Activated T-helper 1 cell treated with anti-CD3 and anti-CD28 coated beads, Interleukin-12 subunit alpha, Interleukin-12 subunit beta, Interleukin-2, Interleukin-4 antibody, amounts not matched to agents 30 ng/mL and 10 ng/mL and 1 ng/mL, durations not matched to agents 14 hours and 24 hours and 36 hours (primary cell): ENCODE data around the gene NLGN2. TPM values are rescaled to one million over a fixed set of nuclear protein-coding genes. Genes with fewer than 3 reads are reported as not detected.

Experiments
- DNase-seq: peaks from one replicate; pipeline ENCODE4 v3.0.0; 2021; ENCODE audit warnings: low spot score
- H3K27ac Mint-ChIP-seq: one replicate; pipeline ENCODE4 v1.8.0; 2021; ENCODE audit warnings: mild to moderate bottlenecking, mixed read lengths
- H3K27me3 Mint-ChIP-seq: one replicate; pipeline ENCODE4 v1.8.0; 2022; ENCODE audit warnings: mild to moderate bottlenecking, moderate library complexity, mixed read lengths; ENCODE audit not compliant: insufficient read depth
- H3K36me3 Mint-ChIP-seq: one replicate; pipeline ENCODE4 v1.8.0; 2021; ENCODE audit warnings: low read depth, mixed read lengths
- H3K4me1 Mint-ChIP-seq: one replicate; pipeline ENCODE4 v1.8.0; 2021; ENCODE audit warnings: low read depth, mixed read lengths
- H3K4me3 Mint-ChIP-seq: one replicate; pipeline ENCODE4 v1.8.0; 2021; ENCODE audit warnings: mild to moderate bottlenecking, moderate library complexity, mixed read lengths
- H3K9me3 Mint-ChIP-seq: one replicate; pipeline ENCODE4 v1.8.0; 2021; ENCODE audit warnings: mixed read lengths
- intact Hi-C: fragments of 100-400 bp; cut with micrococcal nuclease; formaldehyde crosslinking; loops from one replicate; pipeline ENCODE4 v1.15.1; 2024
- total RNA-seq: library from RNA; stranded (reverse); gene quantifications from 2 replicates; pipeline ENCODE4 v1.2.3, GENCODE V29; 2022

NLGN2 gene
- total RNA-seq, 1 donor from 2014 or later, result 2.7 TPM

GRCh38 chr17:7448461-7448860, 40.8 kb downstream of the NLGN2 start:
- no peaks in the 10 kb centered on the region for H3K9me3 Mint-ChIP-seq
- H3K27me3 Mint-ChIP-seq, result peaks cover 17% of the 10 kb centered on the region
- H3K4me1 Mint-ChIP-seq, result peaks cover 16% of the 10 kb centered on the region
- no peak overlapping the region for H3K4me3 Mint-ChIP-seq
- DNase-seq, result no peak
- H3K27ac Mint-ChIP-seq, result no peak overlapping the region
- intact Hi-C loops, result no loop called here
- peaks cover 29% of the 10 kb centered on the region for H3K36me3 Mint-ChIP-seq

- no peak overlapping the region for H3K4me3 Mint-ChIP-seq
- no peaks in the 10 kb centered on the region for H3K27me3 Mint-ChIP-seq
- intact Hi-C loops, result loop anchor here (5.0 kb wide), 2 partner anchors 153 to 423 kb away; partner anchors contain the start of genes EIF5A and SLC16A13
- peaks cover 17% of the 10 kb centered on the region for H3K4me1 Mint-ChIP-seq
- peaks cover 16% of the 10 kb centered on the region for H3K36me3 Mint-ChIP-seq
- no peak overlapping the region for H3K27ac Mint-ChIP-seq
- no peak for DNase-seq
- no peaks in the 10 kb centered on the region for H3K9me3 Mint-ChIP-seq
Measured at GRCh38 chr17:7459961-7460545, 52.4 kb downstream of the NLGN2 start.

GRCh38 chr17:7460850-7461660, 53.4 kb downstream of the NLGN2 start:
- Mint-ChIP-seq H3K36me3 (peaks cover 16% of the 10 kb centered on the region), H3K4me3 (no peak overlapping the region), H3K27me3 (no peaks in the 10 kb centered on the region), H3K4me1 (peaks cover 15% of the 10 kb centered on the region), H3K9me3 (no peaks in the 10 kb centered on the region), H3K27ac (no peak overlapping the region)
- no peak for DNase-seq
- intact Hi-C loops, result no loop called here

GRCh38 chr17:7462474-7463371, 55.1 kb downstream of the NLGN2 start:
- Mint-ChIP-seq H3K27me3 (no peaks in the 10 kb centered on the region), H3K36me3 (peaks cover 17% of the 10 kb centered on the region), H3K4me1 (peaks cover 7% of the 10 kb centered on the region), H3K9me3 (no peaks in the 10 kb centered on the region), H3K27ac (no peak overlapping the region), H3K4me3 (no peak overlapping the region)
- intact Hi-C loops, result no loop called here
- DNase-seq, result no peak

- peaks cover 17% of the 10 kb centered on the region for H3K36me3 Mint-ChIP-seq
- no peaks in the 10 kb centered on the region for H3K9me3 Mint-ChIP-seq
- H3K4me1 Mint-ChIP-seq, result peaks cover 6% of the 10 kb centered on the region
- H3K27ac Mint-ChIP-seq, result no peak overlapping the region
- DNase-seq, result no peak
- H3K27me3 Mint-ChIP-seq, result no peaks in the 10 kb centered on the region
- intact Hi-C loops, result no loop called here
- no peak overlapping the region for H3K4me3 Mint-ChIP-seq
Measured at GRCh38 chr17:7463372-7463846, 55.8 kb downstream of the NLGN2 start.

- H3K9me3 Mint-ChIP-seq, result no peaks in the 10 kb centered on the region
- H3K4me1 Mint-ChIP-seq, result peaks cover 6% of the 10 kb centered on the region
- intact Hi-C loops, result no loop called here
- DNase-seq, result no peak
- no peak overlapping the region for H3K27ac Mint-ChIP-seq
- H3K36me3 Mint-ChIP-seq, result peaks cover 15% of the 10 kb centered on the region
- H3K4me3 Mint-ChIP-seq, result no peak overlapping the region
- H3K27me3 Mint-ChIP-seq, result no peaks in the 10 kb centered on the region
Measured at GRCh38 chr17:7464081-7464480, 56.4 kb downstream of the NLGN2 start.

GRCh38 chr17:7465597-7466275, 58.1 kb downstream of the NLGN2 start:
- no peak for DNase-seq
- peaks cover 8% of the 10 kb centered on the region for H3K36me3 Mint-ChIP-seq
- intact Hi-C loops, result no loop called here
- no peak overlapping the region for H3K27ac Mint-ChIP-seq
- no peaks in the 10 kb centered on the region for H3K9me3 Mint-ChIP-seq
- no peak overlapping the region for H3K4me3 Mint-ChIP-seq
- H3K4me1 Mint-ChIP-seq, result peaks cover 6% of the 10 kb centered on the region
- H3K27me3 Mint-ChIP-seq, result no peaks in the 10 kb centered on the region

GRCh38 chr17:7466318-7466638, 58.6 kb downstream of the NLGN2 start:
- Mint-ChIP-seq H3K36me3 (peaks cover 4% of the 10 kb centered on the region), H3K27me3 (no peaks in the 10 kb centered on the region), H3K4me1 (peaks cover 7% of the 10 kb centered on the region), H3K4me3 (no peak overlapping the region), H3K9me3 (no peaks in the 10 kb centered on the region), H3K27ac (peak overlapping the region; percentile 52)
- intact Hi-C loops, result no loop called here
- DNase-seq, result no peak

- Mint-ChIP-seq H3K4me1 (peaks cover 12% of the 10 kb centered on the region), H3K9me3 (no peaks in the 10 kb centered on the region), H3K4me3 (no peak overlapping the region), H3K27me3 (no peaks in the 10 kb centered on the region), H3K27ac (peak overlapping the region; percentile 52), H3K36me3 (peaks cover 4% of the 10 kb centered on the region)
- DNase-seq, result no peak
- intact Hi-C loops, result no loop called here
Measured at GRCh38 chr17:7466639-7467341, 59.1 kb downstream of the NLGN2 start.

- Mint-ChIP-seq H3K9me3 (no peaks in the 10 kb centered on the region), H3K27me3 (no peaks in the 10 kb centered on the region), H3K27ac (no peak overlapping the region), H3K4me3 (no peak overlapping the region), H3K4me1 (peaks cover 17% of the 10 kb centered on the region), H3K36me3 (peaks cover 4% of the 10 kb centered on the region)
- DNase-seq, result no peak
- intact Hi-C loops, result no loop called here
Measured at GRCh38 chr17:7467498-7467897, 59.9 kb downstream of the NLGN2 start.

- peaks cover 17% of the 10 kb centered on the region for H3K4me1 Mint-ChIP-seq
- no peak for DNase-seq
- peaks cover 2% of the 10 kb centered on the region for H3K36me3 Mint-ChIP-seq
- no peaks in the 10 kb centered on the region for H3K27me3 Mint-ChIP-seq
- H3K27ac Mint-ChIP-seq, result no peak overlapping the region
- no peaks in the 10 kb centered on the region for H3K9me3 Mint-ChIP-seq
- intact Hi-C loops, result no loop called here
- H3K4me3 Mint-ChIP-seq, result no peak overlapping the region
Measured at GRCh38 chr17:7468290-7468689, 60.6 kb downstream of the NLGN2 start.

GRCh38 chr17:7468804-7469389, 61.3 kb downstream of the NLGN2 start:
- no peak for DNase-seq
- H3K36me3 Mint-ChIP-seq, result peaks cover 2% of the 10 kb centered on the region
- H3K4me3 Mint-ChIP-seq, result no peak overlapping the region
- H3K27me3 Mint-ChIP-seq, result no peaks in the 10 kb centered on the region
- intact Hi-C loops, result no loop called here
- no peaks in the 10 kb centered on the region for H3K9me3 Mint-ChIP-seq
- H3K27ac Mint-ChIP-seq, result no peak overlapping the region
- peaks cover 17% of the 10 kb centered on the region for H3K4me1 Mint-ChIP-seq
